ENCODE measurements around the gene NKAIN1. TPM values are rescaled to one million over a fixed set of nuclear protein-coding genes. Genes with fewer than 3 reads are reported as not detected.

NKAIN1 gene
- total and polyA plus RNA-seq, 2 of the 13 experiments (the other 11 are each of a cell fraction or from before 2014, with no cell fraction given) = 0.29 to 0.40 TPM

DNA sequence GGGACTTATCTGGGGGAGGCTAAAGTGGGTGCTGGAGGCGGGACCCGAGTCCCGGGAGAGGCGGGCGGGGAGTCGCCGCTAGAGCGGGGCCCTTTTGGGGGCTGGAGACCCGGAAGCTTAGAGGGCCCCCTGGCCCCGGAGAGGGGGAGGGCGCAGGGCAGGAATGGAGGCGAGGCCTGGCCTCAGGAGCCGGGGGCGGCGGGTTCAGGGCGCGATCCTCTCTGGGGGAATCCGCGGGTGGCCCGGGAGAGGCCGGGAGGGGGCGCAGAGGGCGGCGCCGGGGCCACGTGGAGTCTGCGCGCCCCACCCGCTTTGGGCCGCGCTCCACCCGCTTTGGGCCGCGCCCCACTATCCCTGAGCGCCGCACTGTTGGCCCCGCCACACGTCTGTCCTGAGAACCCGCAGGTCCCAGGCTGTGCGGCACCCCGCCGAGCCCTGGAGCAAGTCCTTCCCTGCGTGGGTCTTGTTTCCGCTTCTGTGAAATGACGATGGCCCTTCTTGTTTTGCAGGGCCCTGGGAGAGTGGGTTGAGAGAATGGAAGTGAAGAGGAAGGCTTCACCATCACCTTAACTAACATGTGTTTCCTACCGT is 84.4 kb downstream of the NKAIN1 start (continued):
- TF ChIP-seq, protein P1, sequence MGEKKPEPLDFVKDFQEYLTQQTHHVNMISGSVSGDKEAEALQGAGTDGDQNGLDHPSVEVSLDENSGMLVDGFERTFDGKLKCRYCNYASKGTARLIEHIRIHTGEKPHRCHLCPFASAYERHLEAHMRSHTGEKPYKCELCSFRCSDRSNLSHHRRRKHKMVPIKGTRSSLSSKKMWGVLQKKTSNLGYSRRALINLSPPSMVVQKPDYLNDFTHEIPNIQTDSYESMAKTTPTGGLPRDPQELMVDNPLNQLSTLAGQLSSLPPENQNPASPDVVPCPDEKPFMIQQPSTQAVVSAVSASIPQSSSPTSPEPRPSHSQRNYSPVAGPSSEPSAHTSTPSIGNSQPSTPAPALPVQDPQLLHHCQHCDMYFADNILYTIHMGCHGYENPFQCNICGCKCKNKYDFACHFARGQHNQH (CRISPR knock-in tag; IDR thresholded peaks at IDR 0.05) = peak; percentile 30; the same call in 1 of the 2 replicates
- no peak for TF ChIP-seq ASH2L (IDR thresholded peaks at IDR 0.05; ENCODE audit: insufficient read length, low read depth, low read length)
- 0 out of 2 replicates have a peak, but pooled peaks have one; percentile 21 for TF ChIP-seq GFI1 (CRISPR knock-in tag; IDR thresholded peaks at IDR 0.05; ENCODE audit: borderline replicate concordance)
- peak; percentile 91 for TF ChIP-seq MYC (CRISPR knock-in tag; IDR thresholded peaks at IDR 0.05; ENCODE audit: borderline replicate concordance)
- TF ChIP-seq CHCHD3 (CRISPR knock-in tag; IDR thresholded peaks at IDR 0.05) = no peak
- TF ChIP-seq HNRNPK (IDR thresholded peaks at IDR 0.05; ENCODE audit: low read depth, low read length, poor library complexity, severe bottlenecking) = peak; percentile 97
- TF ChIP-seq ZNF616 (CRISPR knock-in tag; IDR thresholded peaks at IDR 0.05; ENCODE audit: low read depth) = no peak
- peak; percentile 50; the same call in 1 of the 2 replicates for TF ChIP-seq SP5 (CRISPR knock-in tag; IDR thresholded peaks at IDR 0.05; ENCODE audit: borderline replicate concordance, low read depth)
- TF ChIP-seq CTCF (CRISPR knock-in tag; IDR thresholded peaks at IDR 0.05) = peak; percentile 54

Data from HepG2 (cell line).